H9 (cell line): ENCODE measurements around the gene CHL1. TPM values are rescaled to one million over a fixed set of nuclear protein-coding genes. Genes with fewer than 3 reads are reported as not detected.

ENCODE experiments used
- DNase-seq: peaks from one replicate; pipeline ENCODE4 v3.0.0-alpha.2; 2017
- H2AFZ ChIP-seq: one replicate; pipeline ENCODE4 v1.6.1; 2013; ENCODE audit warnings: mild to moderate bottlenecking, low read length, control low read depth, moderate library complexity
- H2AK5ac ChIP-seq: 2 replicates; pipeline ENCODE4 v1.6.1; 2013; ENCODE audit warnings: low read length, control low read depth, mixed read lengths; ENCODE audit not compliant: insufficient read length
- H2BK120ac ChIP-seq: one replicate; pipeline ENCODE4 v1.6.1; 2013; ENCODE audit warnings: low read depth, mild to moderate bottlenecking, low read length, control low read depth, inconsistent platforms; ENCODE audit not compliant: poor library complexity, severe bottlenecking
- H2BK12ac ChIP-seq: 2 replicates; pipeline ENCODE4 v1.6.1; 2013; ENCODE audit warnings: low read length, control low read depth, mixed read lengths, low read depth; ENCODE audit not compliant: insufficient read length
- H2BK15ac ChIP-seq: 2 replicates; pipeline ENCODE4 v1.6.1; 2013; ENCODE audit warnings: low read depth, low read length, control low read depth
- H2BK20ac ChIP-seq: one replicate; pipeline ENCODE4 v1.6.1; 2013; ENCODE audit warnings: low read depth, mild to moderate bottlenecking, low read length, control low read depth, inconsistent platforms; ENCODE audit not compliant: poor library complexity, severe bottlenecking
- H2BK5ac ChIP-seq: 2 replicates; pipeline ENCODE4 v1.6.1; 2013; ENCODE audit warnings: low read length, control low read depth, mixed read lengths; ENCODE audit not compliant: insufficient read length
- H3K14ac ChIP-seq: 2 replicates; pipeline ENCODE4 v1.6.1; 2013; ENCODE audit warnings: low read length, control low read depth; ENCODE audit not compliant: insufficient read depth
- H3K18ac ChIP-seq: 2 replicates; pipeline ENCODE4 v1.6.1; 2013; ENCODE audit warnings: low read depth, mild to moderate bottlenecking, mixed read lengths, low read length, control low read depth; ENCODE audit not compliant: insufficient read length
- H3K23ac ChIP-seq: 2 replicates; pipeline ENCODE4 v1.6.1; 2013; ENCODE audit warnings: low read length, control low read depth, mixed read lengths, low read depth; ENCODE audit not compliant: insufficient read length
- H3K23me2 ChIP-seq: 2 replicates; pipeline ENCODE4 v1.6.1; 2013; ENCODE audit warnings: low read depth, mild to moderate bottlenecking, mixed read lengths, low read length, control low read depth; ENCODE audit not compliant: insufficient read length, poor library complexity, severe bottlenecking
- H3K27ac ChIP-seq: 2 replicates; pipeline ENCODE4 v1.5.1; 2013; ENCODE audit warnings: low read length, control low read depth, mixed read lengths, low read depth; ENCODE audit not compliant: insufficient read length
- H3K27me3 ChIP-seq: 2 replicates; pipeline ENCODE4 v1.6.1; 2013; ENCODE audit warnings: low read length, control low read depth, inconsistent platforms; ENCODE audit not compliant: insufficient read depth
- H3K4ac ChIP-seq: 2 replicates; pipeline ENCODE4 v1.6.1; 2013; ENCODE audit warnings: low read depth, mild to moderate bottlenecking, control low read depth, inconsistent platforms, low read length, moderate library complexity
- H3K4me1 ChIP-seq: 2 replicates; pipeline ENCODE4 v1.6.1; 2013; ENCODE audit warnings: low read length, control low read depth, inconsistent platforms; ENCODE audit not compliant: insufficient read depth
- H3K4me2 ChIP-seq: 2 replicates; pipeline ENCODE4 v1.6.1; 2013; ENCODE audit warnings: low read length, control low read depth, mixed read lengths; ENCODE audit not compliant: insufficient read length, insufficient read depth
- H3K56ac ChIP-seq: 2 replicates; pipeline ENCODE4 v1.6.1; 2013; ENCODE audit warnings: low read depth, mild to moderate bottlenecking, mixed read lengths, low read length, control low read depth; ENCODE audit not compliant: insufficient read length
- H3K79me1 ChIP-seq: 2 replicates; pipeline ENCODE4 v1.6.1; 2013; ENCODE audit warnings: low read depth, mild to moderate bottlenecking, moderate library complexity, low read length, control low read depth, inconsistent platforms; ENCODE audit not compliant: insufficient read depth, poor library complexity, severe bottlenecking
- H3K79me2 ChIP-seq: 2 replicates; pipeline ENCODE4 v1.6.1; 2013; ENCODE audit warnings: low read length, control low read depth, inconsistent platforms; ENCODE audit not compliant: insufficient read depth
- H3K9ac ChIP-seq: 2 replicates; pipeline ENCODE4 v1.6.1; 2013; ENCODE audit warnings: low read length, control low read depth, mixed read lengths; ENCODE audit not compliant: insufficient read length; ENCODE audit errors: extremely low read depth
- H3K9me3 ChIP-seq: one replicate; pipeline ENCODE4 v1.6.1; 2013; ENCODE audit warnings: low read depth, low read length, inconsistent platforms; ENCODE audit not compliant: control insufficient read depth
- H3T11ph ChIP-seq: one replicate; pipeline ENCODE4 v1.6.1; 2013; ENCODE audit warnings: mild to moderate bottlenecking, low read length, control low read depth, inconsistent platforms
- H4K20me1 ChIP-seq: one replicate; pipeline ENCODE4 v1.6.1; 2013; ENCODE audit not compliant: control insufficient read depth, insufficient read length, insufficient read depth
- H4K5ac ChIP-seq: 2 replicates; pipeline ENCODE4 v1.6.1; 2013; ENCODE audit warnings: low read depth, mild to moderate bottlenecking, mixed read lengths, low read length, control low read depth; ENCODE audit not compliant: insufficient read length
- H4K8ac ChIP-seq: replicated peaks from 2 replicates; pipeline ENCODE4 v1.6.1; 2013; ENCODE audit warnings: low read length, control low read depth, mixed read lengths, low read depth; ENCODE audit not compliant: insufficient read length
- H4K91ac ChIP-seq: 2 replicates; pipeline ENCODE4 v1.6.1; 2013; ENCODE audit warnings: low read depth, mild to moderate bottlenecking, moderate library complexity, mixed read lengths, low read length, control low read depth; ENCODE audit not compliant: insufficient read length
- H3K27ac Mint-ChIP-seq, 3 experiments: 2 replicates in 2 of 3; 3 replicates in 1 of 3; pipeline ENCODE4 v1.8.0; 2020 to 2021; ENCODE audit warnings: mixed read lengths in 3 of 3, mild to moderate bottlenecking in 1 of 3, moderate library complexity in 1 of 3
- H3K27me3 Mint-ChIP-seq: 2 replicates; pipeline ENCODE4 v1.8.0; 2021; ENCODE audit warnings: low read depth, mild to moderate bottlenecking, moderate library complexity, mixed read lengths
- H3K36me3 Mint-ChIP-seq, 3 experiments: 2 replicates in 2 of 3; 3 replicates in 1 of 3; pipeline ENCODE4 v1.8.0; 2020 to 2021; ENCODE audit warnings: low read depth in 3 of 3, mixed read lengths in 3 of 3; ENCODE audit not compliant: insufficient read depth in 1 of 3
- H3K4me1 Mint-ChIP-seq, 2 experiments: 2 replicates each; pipeline ENCODE4 v1.8.0; 2020; ENCODE audit warnings: mixed read lengths in 2 of 2
- H3K4me3 Mint-ChIP-seq, 2 experiments: 2 replicates in 1 of 2; 3 replicates in 1 of 2; pipeline ENCODE4 v1.8.0; 2020 to 2021; ENCODE audit warnings: mild to moderate bottlenecking in 2 of 2, mixed read lengths in 2 of 2, moderate library complexity in 1 of 2
- H3K9me3 Mint-ChIP-seq, 2 experiments: 2 replicates in 1 of 2; 3 replicates in 1 of 2; pipeline ENCODE4 v1.8.0; 2020; ENCODE audit warnings: mild to moderate bottlenecking in 2 of 2, mixed read lengths in 2 of 2, moderate library complexity in 1 of 2
- CTCF ChIP-seq: fragments of 200-600 bp; sonication (generic); conservative IDR thresholded peaks from 3 replicates; pipeline ENCODE4 v1.8.0; 2021; ENCODE audit warnings: antibody characterized with exemption, mild to moderate bottlenecking
- WGBS: extraction: QIAGEN DNeasy Blood & Tissue Kit; methylation state at CpG from one replicate; pipeline ENCODE4 v1.1.7; 2013; ENCODE audit warnings: missing lambda C conversion rate, low lambda C conversion rate, mixed read lengths; ENCODE audit not compliant: insufficient read length; ENCODE audit errors: extremely low coverage; 5-methylcytosine and 5-hydroxymethylcytosine counted together
- total RNA-seq: library from RNA; stranded (reverse); gene quantifications from 2 replicates; pipeline ENCODE4 v1.2.1, GENCODE V29; 2021

Gene CHL1
- total RNA-seq, 1 experiment from 2014 or later: not detected

GRCh38 chr3:458653-459310 lies 262.2 kb downstream of the CHL1 start:
- no peak for TF ChIP-seq CTCF
- no peak overlapping the region for H3K4me3 Mint-ChIP-seq

More at GRCh38 chr3:458653-459310, 262.2 kb downstream of the CHL1 start:
- Histone ChIP-seq H3K14ac (no peak overlapping the region), H2BK5ac (no peak overlapping the region), H3K56ac (no peak overlapping the region), H2BK120ac (no peak overlapping the region), H3K9ac (no peak overlapping the region), H3K4me1 (no peaks in the 10 kb centered on the region; the same call in 1 of the 2 replicates), H3K18ac (no peak overlapping the region), H2BK15ac (no peak overlapping the region), H2BK12ac (no peak overlapping the region), H4K91ac (no peak overlapping the region), H3K23ac (no peak overlapping the region), H3K27me3 (no peaks in the 10 kb centered on the region), H3K79me2 (no peaks in the 10 kb centered on the region), H3K23me2 (no peaks in the 10 kb centered on the region), H3K9me3 (no peaks in the 10 kb centered on the region), H4K8ac (no peak overlapping the region), H2AK5ac (no peak overlapping the region), H3K79me1 (no peaks in the 10 kb centered on the region), H2AFZ (no peak overlapping the region), H3K4me2 (no peak overlapping the region), H3K27ac (no peak overlapping the region), H3T11ph (no peak overlapping the region), H2BK20ac (no peak overlapping the region), H4K5ac (no peak overlapping the region), H3K4ac (no peak overlapping the region), H4K20me1 (no peaks in the 10 kb centered on the region)
- Mint-ChIP-seq H3K4me1 (peaks cover 13 to 23% of the 10 kb centered on the region in 2 experiments), H3K36me3 (no peaks in the 10 kb centered on the region), H3K27ac (no peak overlapping the region), H3K9me3 (no peaks in the 10 kb centered on the region; a peak in 1 of 5 replicates), H3K27me3 (no peaks in the 10 kb centered on the region)
- no peak for DNase-seq
- no CpG with 5 or more reads among the region's 8 CpGs for WGBS
